ENCODE results near the gene CAMK2A. TPM values are rescaled to one million over a fixed set of nuclear protein-coding genes. Genes with fewer than 3 reads are reported as not detected.

CAMK2A gene
- total and polyA plus RNA-seq, 2 donors (not counting 1 experiment from before 2014, with no cell fraction given), result 2.1 to 3.1 TPM

DNA sequence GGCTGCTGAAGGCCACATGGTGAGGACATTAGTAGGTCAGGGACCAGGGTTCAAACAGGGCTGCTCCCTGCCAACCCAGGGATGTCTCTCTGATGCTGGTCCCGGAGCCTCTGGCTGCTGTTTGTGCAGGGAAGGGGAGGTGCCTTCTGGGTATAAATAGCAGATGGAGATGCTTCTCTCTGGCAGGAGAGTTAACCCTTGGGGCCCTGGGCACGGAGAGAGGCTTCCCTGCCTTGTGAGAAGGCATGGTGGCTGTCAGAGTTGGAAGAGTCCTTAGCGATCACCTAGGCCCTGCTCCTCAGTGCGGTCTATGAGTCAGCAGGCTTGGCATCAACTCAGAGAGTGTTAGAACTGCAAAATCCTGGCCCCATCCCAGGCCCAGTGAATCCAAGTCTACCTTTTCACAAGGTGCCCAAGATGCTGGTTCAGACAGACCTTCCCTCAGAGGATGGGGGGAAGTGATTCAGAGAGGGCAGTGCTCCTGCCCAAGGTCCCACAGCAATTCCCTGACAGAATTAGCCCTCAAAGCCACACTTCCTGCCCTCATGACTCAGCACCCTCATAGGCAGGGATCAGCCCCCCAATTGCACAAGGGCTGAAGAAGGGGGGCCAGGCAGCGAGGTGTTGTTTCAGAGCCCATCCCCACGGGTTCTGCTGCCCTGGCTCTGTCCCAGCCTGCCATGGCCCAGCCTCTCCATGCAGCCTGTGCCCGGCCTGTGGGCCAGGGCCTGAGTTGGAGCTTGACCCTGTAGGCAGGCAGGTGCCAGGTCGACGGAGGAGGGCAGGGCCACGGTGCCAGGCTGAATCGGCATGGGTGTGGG is 25.6 kb downstream of the CAMK2A start:
- Histone ChIP-seq H3K4me1 (ENCODE audit: control insufficient read depth, extremely low read depth, insufficient read depth, low read length) (peaks cover 37% of the 10 kb centered on the region), H3K27me3 (ENCODE audit: control insufficient read depth, insufficient read depth, low read length) (no peaks in the 10 kb centered on the region), H3K36me3 (ENCODE audit: control insufficient read depth, insufficient read depth, low read length) (no peaks in the 10 kb centered on the region), H2AFZ (ENCODE audit: low read length) (peak overlapping the region; percentile 29), H4K20me1 (ENCODE audit: control insufficient read depth, extremely low read depth, insufficient read depth, low read length) (no peaks in the 10 kb centered on the region), H3K9ac (ENCODE audit: insufficient read depth, low read length) (no peak overlapping the region), H3K9me3 (ENCODE audit: control insufficient read depth, insufficient read depth, low read depth, low read length) (no peaks in the 10 kb centered on the region), H3K4me3 (replicated peaks in 1 of 4; ENCODE audit: control extremely low read depth in 1 of 4, insufficient read depth in 1 of 4, low read depth in 3 of 4, low read length in 4 of 4) (peak overlapping the region in 3 of 4 experiments; percentile 21 to 31 (median 30)), H3K27ac (ENCODE audit: insufficient read depth, low read length) (peak overlapping the region; percentile 52), H3K4me2 (ENCODE audit: extremely low read depth, insufficient read depth, low read length) (peak overlapping the region; percentile 87), H3K79me2 (ENCODE audit: control insufficient read depth, insufficient read depth, low read length) (no peaks in the 10 kb centered on the region)
- TF ChIP-seq EZH2 (IDR thresholded peaks at IDR 0.05; ENCODE audit: low read length, missing control alignments), result no peak
- TF ChIP-seq, protein P1, sequence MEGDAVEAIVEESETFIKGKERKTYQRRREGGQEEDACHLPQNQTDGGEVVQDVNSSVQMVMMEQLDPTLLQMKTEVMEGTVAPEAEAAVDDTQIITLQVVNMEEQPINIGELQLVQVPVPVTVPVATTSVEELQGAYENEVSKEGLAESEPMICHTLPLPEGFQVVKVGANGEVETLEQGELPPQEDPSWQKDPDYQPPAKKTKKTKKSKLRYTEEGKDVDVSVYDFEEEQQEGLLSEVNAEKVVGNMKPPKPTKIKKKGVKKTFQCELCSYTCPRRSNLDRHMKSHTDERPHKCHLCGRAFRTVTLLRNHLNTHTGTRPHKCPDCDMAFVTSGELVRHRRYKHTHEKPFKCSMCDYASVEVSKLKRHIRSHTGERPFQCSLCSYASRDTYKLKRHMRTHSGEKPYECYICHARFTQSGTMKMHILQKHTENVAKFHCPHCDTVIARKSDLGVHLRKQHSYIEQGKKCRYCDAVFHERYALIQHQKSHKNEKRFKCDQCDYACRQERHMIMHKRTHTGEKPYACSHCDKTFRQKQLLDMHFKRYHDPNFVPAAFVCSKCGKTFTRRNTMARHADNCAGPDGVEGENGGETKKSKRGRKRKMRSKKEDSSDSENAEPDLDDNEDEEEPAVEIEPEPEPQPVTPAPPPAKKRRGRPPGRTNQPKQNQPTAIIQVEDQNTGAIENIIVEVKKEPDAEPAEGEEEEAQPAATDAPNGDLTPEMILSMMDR (conservative IDR thresholded peaks at IDR 0.05 in 1 of 2, IDR thresholded peaks at IDR 0.05 in 1 of 2; ENCODE audit: low read depth in 1 of 2, low read length in 2 of 2), result no peak
- DNase-seq (ENCODE audit: low read depth in 2 of 2), result peak; percentile 87 to 92

DNA sequence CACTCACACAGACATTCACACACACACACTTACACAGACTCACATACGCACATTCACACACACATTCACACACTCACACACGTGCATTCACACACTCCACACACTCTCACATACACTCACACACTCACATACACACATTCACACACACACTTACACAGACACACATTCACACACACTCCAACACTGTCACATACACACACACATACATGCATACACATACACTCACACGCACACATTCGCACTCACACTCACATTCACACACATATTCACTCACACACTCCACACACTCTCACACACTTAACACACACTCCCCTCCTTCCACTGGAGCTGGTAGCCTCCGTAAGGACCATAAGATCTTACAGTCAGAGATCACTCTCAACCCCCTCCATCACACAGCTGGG is 26.2 kb downstream of the CAMK2A start:
- Histone ChIP-seq H2AFZ (ENCODE audit: low read length) (peak overlapping the region; percentile 29), H3K9ac (ENCODE audit: insufficient read depth, low read length) (no peak overlapping the region), H3K27ac (ENCODE audit: insufficient read depth, low read length) (peak overlapping the region; percentile 52), H3K4me2 (ENCODE audit: extremely low read depth, insufficient read depth, low read length) (peak overlapping the region; percentile 87), H3K4me1 (ENCODE audit: control insufficient read depth, extremely low read depth, insufficient read depth, low read length) (peaks cover 37% of the 10 kb centered on the region), H3K36me3 (ENCODE audit: control insufficient read depth, insufficient read depth, low read length) (no peaks in the 10 kb centered on the region), H3K4me3 (replicated peaks in 1 of 4; ENCODE audit: control extremely low read depth in 1 of 4, insufficient read depth in 1 of 4, low read depth in 3 of 4, low read length in 4 of 4) (peak overlapping the region in 3 of 4 experiments; percentile 21 to 31 (median 30)), H3K79me2 (ENCODE audit: control insufficient read depth, insufficient read depth, low read length) (no peaks in the 10 kb centered on the region), H4K20me1 (ENCODE audit: control insufficient read depth, extremely low read depth, insufficient read depth, low read length) (no peaks in the 10 kb centered on the region), H3K27me3 (ENCODE audit: control insufficient read depth, insufficient read depth, low read length) (no peaks in the 10 kb centered on the region), H3K9me3 (ENCODE audit: control insufficient read depth, insufficient read depth, low read depth, low read length) (no peaks in the 10 kb centered on the region)
- TF ChIP-seq EZH2 (IDR thresholded peaks at IDR 0.05; ENCODE audit: low read length, missing control alignments), result no peak
- TF ChIP-seq, protein P1 (conservative IDR thresholded peaks at IDR 0.05 in 1 of 2, IDR thresholded peaks at IDR 0.05 in 1 of 2; ENCODE audit: low read depth in 1 of 2, low read length in 2 of 2), result no peak
- DNase-seq (ENCODE audit: low read depth in 2 of 2), result peak in 1 of 2 donors; percentile 33

DNA sequence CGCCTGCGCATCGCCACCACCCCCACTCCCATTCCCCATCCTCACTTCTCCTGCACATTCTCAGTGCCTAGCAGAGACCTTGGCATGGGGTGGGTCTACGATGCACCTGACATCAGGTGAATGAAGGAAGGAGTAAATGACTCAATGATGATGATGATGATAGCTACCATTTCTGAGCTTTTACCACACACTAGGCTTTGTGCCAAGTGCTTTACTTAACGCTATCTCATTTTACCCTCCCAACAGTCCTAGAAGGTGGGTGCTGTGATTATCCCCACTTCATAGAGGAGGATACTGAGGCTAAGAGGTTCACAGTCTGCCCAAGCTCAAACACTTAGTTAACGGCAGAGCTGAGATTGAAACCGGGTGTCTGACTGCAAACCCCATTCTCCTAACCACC is 27.1 kb downstream of the CAMK2A start:
- H3K4me3 ChIP-seq (replicated peaks in 1 of 4; ENCODE audit: control extremely low read depth in 1 of 4, insufficient read depth in 1 of 4, low read depth in 3 of 4, low read length in 4 of 4), result no peak overlapping the region
- H3K79me2 ChIP-seq (ENCODE audit: control insufficient read depth, insufficient read depth, low read length), result no peaks in the 10 kb centered on the region
- TF ChIP-seq, protein P1 (conservative IDR thresholded peaks at IDR 0.05 in 1 of 2, IDR thresholded peaks at IDR 0.05 in 1 of 2; ENCODE audit: low read depth in 1 of 2, low read length in 2 of 2), result no peak
- no peak for TF ChIP-seq EZH2 (IDR thresholded peaks at IDR 0.05; ENCODE audit: low read length, missing control alignments)
- no peak overlapping the region for H3K27ac ChIP-seq (ENCODE audit: insufficient read depth, low read length)
- no peaks in the 10 kb centered on the region for H4K20me1 ChIP-seq (ENCODE audit: control insufficient read depth, extremely low read depth, insufficient read depth, low read length)
- peaks cover 37% of the 10 kb centered on the region for H3K4me1 ChIP-seq (ENCODE audit: control insufficient read depth, extremely low read depth, insufficient read depth, low read length)
- no peak for DNase-seq (ENCODE audit: low read depth in 2 of 2)
- no peak overlapping the region for H3K4me2 ChIP-seq (ENCODE audit: extremely low read depth, insufficient read depth, low read length)
- no peaks in the 10 kb centered on the region for H3K27me3 ChIP-seq (ENCODE audit: control insufficient read depth, insufficient read depth, low read length)
- no peak overlapping the region for H3K9ac ChIP-seq (ENCODE audit: insufficient read depth, low read length)
- no peaks in the 10 kb centered on the region for H3K36me3 ChIP-seq (ENCODE audit: control insufficient read depth, insufficient read depth, low read length)
- H2AFZ ChIP-seq (ENCODE audit: low read length), result no peak overlapping the region
- H3K9me3 ChIP-seq (ENCODE audit: control insufficient read depth, insufficient read depth, low read depth, low read length), result no peaks in the 10 kb centered on the region

Measured in fibroblast of lung (primary cell).